H7 (cell line): ENCODE data around the gene HMX2. TPM values are rescaled to one million over a fixed set of nuclear protein-coding genes. Genes with fewer than 3 reads are reported as not detected.
"Not testable (repeated sequence)": the region's sequence is repeated elsewhere in the genome, so short reads cannot be mapped to it uniquely, and the experiment has no call there.

ENCODE experiments used
- DNase-seq: peaks from one replicate; pipeline ENCODE4 v3.0.0; 2012
- H3K27me3 ChIP-seq: 2 replicates; pipeline ENCODE4 v1.6.0; 2011; ENCODE audit warnings: mild to moderate bottlenecking, low read length; ENCODE audit not compliant: control insufficient read depth, insufficient read depth
- H3K36me3 ChIP-seq: replicated peaks from 2 replicates; pipeline ENCODE4 v1.5.1; 2011; ENCODE audit warnings: low read length; ENCODE audit not compliant: control insufficient read depth, insufficient read depth
- H3K4me3 ChIP-seq: 2 replicates; pipeline ENCODE4 v1.5.1; 2011; ENCODE audit warnings: low read depth, mild to moderate bottlenecking, control low read depth, low read length, moderate library complexity; ENCODE audit not compliant: insufficient read depth
- total RNA-seq: library from RNA; depleted of rRNA; stranded (reverse); fragments of >200 nt; shearing (Covaris generic); gene quantifications from 2 replicates; pipeline ENCODE4 v1.2.3, GENCODE V29; 2014

HMX2 gene
- total RNA-seq, 1 experiment from 2014 or later, result not detected

DNA sequence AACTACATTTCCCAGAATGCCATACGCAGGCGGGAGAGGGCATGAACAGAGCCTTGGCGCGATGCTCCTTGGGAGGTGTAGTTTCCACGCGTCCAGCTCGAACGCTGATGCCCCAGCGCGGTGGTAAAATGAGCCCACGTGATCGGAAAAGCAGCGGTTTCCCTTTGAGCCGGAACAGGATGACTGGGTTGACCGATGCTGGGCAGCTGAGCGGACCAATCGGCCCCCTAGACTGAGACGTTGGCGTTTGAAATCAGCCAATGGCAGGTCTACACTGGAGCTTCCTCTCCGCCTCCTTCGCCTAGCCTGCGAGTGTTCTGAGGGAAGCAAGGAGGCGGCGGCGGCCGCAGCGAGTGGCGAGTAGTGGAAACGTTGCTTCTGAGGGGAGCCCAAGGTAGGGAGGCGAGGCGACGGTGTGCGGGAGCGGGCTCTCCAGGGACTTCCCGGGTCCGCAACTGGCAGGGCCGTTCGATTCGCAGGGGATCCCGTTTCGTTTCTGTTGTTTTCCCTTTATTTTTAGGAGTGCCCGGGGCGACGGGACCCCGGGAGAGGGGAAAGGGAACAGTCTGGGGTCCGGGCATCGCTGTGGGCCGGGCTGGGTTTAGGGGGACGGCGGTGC is 6.3 kb downstream of the HMX2 start, which contains the start of gene BUB3:
TSS of gene BUB3 (plus strand) at position 311 of the 619 bp plus-strand sequence. CDS start 516 bp downstream, outside the sequence.
- Histone ChIP-seq H3K27me3 (peaks cover 37% of the 10 kb centered on the region), H3K36me3 (peaks cover 16% of the 10 kb centered on the region), H3K4me3 (peak within 1 kb of the TSS; percentile 99)
- peak; percentile 97 for DNase-seq

DNA sequence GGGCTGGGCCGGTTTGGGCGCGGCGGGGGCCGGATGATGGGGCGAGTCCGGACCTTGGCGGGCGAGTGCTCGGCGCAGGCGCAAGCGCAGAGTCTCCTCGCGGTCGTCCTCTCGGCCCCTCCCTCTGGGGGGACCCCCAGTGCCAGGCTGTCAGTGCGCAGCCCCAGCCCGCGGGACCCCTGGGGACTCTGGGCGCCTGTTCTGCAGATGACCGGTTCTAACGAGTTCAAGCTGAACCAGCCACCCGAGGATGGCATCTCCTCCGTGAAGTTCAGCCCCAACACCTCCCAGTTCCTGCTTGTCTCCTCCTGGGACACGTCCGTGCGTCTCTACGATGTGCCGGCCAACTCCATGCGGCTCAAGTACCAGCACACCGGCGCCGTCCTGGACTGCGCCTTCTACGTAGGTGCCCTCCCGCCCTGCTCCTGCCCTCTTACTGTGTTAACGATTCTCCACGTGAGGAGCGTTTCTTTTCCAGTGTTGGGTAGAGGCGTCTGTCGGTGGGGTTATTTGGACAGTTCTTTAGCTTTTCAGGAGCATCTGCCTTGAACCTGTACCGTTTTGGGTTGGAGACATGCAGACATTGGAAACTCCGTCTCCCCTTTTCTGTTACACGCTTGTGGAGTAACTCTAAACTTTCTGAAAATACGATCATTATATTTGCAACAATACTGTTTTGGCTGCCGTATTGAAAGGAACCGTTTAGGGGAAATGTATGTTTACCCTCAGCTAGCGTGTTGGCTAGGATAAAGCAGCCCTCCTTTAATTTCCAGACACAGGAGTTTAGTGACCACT is 7.0 kb downstream of the HMX2 start:
- Histone ChIP-seq H3K27me3 (peaks cover 30% of the 10 kb centered on the region), H3K4me3 (peak overlapping the region; percentile 99), H3K36me3 (peaks cover 16% of the 10 kb centered on the region)
- DNase-seq, result peak; percentile 91

DNA sequence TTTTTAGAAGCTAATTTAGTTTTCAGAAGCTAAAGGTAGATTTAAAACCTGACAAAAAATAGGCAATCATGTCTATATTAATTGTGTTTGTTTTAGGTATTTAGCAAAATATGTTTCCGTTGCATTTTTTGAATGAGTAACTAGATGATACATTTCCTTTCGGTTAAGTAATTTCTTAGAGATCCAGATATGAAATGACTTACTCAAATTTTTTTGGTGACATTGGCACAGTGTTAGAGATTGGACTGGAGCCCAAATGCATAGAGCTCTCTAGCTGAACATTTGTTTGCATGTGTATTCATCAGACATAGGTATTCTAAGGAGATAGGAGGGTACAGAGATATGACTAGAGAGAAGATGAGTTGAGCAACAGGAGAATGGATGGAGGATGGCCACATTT is 8.1 kb downstream of the HMX2 start:
- Histone ChIP-seq H3K4me3 (no peak overlapping the region), H3K27me3 (peaks cover 19% of the 10 kb centered on the region), H3K36me3 (peaks cover 20% of the 10 kb centered on the region)
- no peak for DNase-seq

DNA sequence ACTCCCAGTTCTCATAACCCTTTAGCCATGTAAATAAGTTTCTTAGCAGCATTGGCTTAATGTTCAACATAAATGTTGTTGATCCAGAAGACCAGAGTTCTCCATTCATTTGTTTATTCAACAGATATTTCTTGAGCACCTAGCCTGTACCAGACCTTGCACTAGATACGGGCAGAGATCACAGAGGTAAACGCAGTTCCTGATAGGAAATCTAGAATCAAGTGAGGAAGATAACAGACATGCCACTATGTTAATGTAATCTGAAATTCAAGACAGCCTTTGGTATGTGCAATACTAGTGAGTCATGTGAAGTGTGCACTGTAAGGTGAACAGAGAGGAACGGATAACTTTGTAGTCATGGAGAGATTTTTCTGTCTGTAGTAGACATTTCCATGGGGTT is 9.3 kb downstream of the HMX2 start:
- Histone ChIP-seq H3K27me3 (peaks cover 8% of the 10 kb centered on the region), H3K36me3 (peaks cover 23% of the 10 kb centered on the region), H3K4me3 (no peak overlapping the region)
- no peak for DNase-seq

DNA sequence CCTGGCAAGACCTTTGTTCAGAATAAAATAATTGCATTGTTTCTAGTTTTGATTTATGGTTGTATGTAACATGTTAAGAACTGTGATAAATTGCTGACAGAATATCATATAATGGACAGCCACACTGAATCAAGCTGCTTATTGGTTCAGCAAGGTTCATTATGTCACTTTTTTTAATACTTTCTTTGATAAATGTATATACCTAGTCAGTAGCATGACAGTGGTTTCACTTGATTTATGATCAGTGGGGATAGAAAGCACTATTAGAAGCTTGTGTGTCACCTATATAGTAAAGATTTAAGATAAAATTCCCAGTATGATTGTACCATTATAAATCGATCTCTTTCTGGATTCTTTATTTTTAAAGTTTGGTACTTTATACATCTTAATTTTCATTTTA is 10.7 kb downstream of the HMX2 start:
- DNase-seq, result no peak
- no peaks in the 10 kb centered on the region for H3K27me3 ChIP-seq
- no peak overlapping the region for H3K4me3 ChIP-seq
- peaks cover 33% of the 10 kb centered on the region for H3K36me3 ChIP-seq

DNA sequence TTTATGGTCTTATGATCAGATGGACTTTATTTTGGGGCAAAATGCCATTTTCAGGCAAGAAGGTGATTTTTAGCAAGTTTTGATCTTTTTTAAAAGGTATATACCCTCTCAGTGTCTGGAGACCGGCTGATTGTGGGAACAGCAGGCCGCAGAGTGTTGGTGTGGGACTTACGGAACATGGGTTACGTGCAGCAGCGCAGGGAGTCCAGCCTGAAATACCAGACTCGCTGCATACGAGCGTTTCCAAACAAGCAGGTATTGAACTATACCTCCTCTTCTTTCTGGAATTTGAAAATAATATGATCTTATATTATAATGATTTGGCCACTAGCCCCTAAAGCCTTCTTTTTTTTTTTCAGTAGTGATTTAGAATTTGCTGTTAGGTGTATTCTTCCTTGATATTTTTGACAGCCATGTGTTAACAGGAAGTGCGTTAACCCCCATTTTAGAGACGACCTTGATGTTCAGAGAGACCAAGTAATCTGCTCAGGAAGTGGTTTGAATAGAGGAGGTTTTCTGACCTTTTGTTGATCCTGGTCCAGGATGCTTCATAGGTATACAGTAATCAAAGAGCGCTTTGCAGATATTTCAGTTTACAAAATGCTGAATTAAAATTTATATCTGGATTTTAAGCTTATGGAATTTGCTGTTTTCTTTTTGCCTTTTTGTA is 12.5 kb downstream of the HMX2 start:
- DNase-seq, result no peak
- no peaks in the 10 kb centered on the region for H3K27me3 ChIP-seq
- H3K4me3 ChIP-seq, result no peak overlapping the region
- peaks cover 32% of the 10 kb centered on the region for H3K36me3 ChIP-seq

DNA sequence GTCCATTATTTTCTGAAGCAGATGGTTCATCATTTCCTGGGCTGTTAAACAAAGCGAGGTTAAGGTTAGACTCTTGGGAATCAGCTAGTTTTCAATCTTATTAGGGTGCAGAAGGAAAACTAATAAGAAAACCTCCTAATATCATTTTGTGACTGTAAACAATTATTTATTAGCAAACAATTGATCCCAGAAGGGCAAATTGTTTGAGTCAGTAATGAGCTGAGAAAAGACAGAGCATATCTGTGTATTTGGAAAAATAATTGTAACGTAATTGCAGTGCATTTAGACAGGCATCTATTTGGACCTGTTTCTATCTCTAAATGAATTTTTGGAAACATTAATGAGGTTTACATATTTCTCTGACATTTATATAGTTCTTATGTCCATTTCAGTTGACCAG is 16.4 kb downstream of the HMX2 start:
- H3K4me3 ChIP-seq, result no peak overlapping the region
- H3K36me3 ChIP-seq, result peaks cover 19% of the 10 kb centered on the region
- no peaks in the 10 kb centered on the region for H3K27me3 ChIP-seq
- DNase-seq, result no peak

DNA sequence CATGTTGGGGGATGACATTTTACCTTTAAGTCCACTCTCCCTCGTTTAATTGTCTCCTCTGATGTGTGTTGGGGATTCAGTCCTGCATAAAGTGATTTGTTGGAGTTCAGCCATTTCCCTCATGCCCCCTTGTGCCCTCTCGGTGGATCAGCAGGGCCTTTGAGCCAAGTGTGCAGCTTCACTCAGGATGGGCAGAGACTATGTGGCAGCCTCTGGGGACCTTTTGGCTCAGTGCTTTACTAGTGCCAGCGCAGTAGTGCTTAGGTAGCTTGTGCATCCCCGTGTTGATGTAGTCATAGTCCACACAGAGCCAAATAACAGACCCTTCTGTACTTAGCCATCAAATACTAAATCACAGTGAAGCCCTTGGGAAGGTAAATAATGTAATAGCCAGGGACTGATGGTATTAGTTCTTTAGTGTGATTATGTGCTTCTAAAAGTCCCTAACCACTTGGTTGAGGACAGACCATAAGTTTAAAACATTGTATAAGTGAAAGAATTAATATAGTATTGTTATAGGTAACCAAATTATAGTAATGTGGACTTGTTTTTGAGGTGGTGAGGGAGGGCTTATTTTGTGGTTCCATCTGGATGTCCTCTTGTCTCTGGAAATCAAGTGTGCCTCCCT is 17.6 kb downstream of the HMX2 start:
- Histone ChIP-seq H3K36me3 (peaks cover 18% of the 10 kb centered on the region), H3K4me3 (no peak overlapping the region), H3K27me3 (no peaks in the 10 kb centered on the region)
- DNase-seq, result peak; percentile 13

DNA sequence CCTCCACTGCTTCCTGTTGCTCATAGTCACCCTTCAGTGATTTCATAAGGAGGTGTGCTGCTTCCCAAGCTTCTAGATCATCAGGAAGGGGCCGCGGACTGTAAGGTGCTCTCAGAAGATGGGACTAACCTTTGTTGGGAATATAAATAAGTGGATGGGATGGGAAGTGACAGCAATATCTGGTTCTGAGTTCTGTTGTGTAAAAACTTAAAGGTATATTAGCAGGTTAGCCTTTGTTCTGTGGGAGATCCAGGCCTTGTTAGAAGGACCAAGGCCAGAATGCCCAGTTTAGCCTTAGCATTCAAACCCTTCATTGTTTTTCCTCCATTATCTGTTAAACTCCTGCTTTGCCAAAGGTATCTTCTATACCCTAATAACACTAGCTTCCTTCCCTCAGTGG is 18.7 kb downstream of the HMX2 start:
- Histone ChIP-seq H3K27me3 (no peaks in the 10 kb centered on the region), H3K36me3 (peaks cover 14% of the 10 kb centered on the region), H3K4me3 (no peak overlapping the region)
- DNase-seq, result no peak

DNA sequence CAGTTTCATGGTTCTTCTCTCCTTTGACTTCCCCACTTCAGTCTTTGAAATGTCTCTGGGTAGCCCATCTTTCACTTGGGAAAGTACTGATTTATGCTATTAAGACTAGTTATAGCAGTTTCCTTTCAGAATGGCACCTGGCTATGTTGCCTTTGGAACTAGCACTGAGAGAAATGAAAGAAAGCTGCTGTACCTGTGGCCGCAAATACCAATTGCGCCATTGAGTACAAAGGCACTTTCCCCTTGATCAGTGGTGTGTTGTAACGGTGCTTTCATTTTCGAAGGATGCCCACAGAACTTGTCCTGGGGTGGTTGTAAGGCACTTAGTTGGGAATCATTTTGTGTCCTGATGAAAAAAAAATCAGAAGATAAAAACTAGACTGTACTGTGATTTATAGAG is 23.0 kb downstream of the HMX2 start:
- H3K36me3 ChIP-seq, result peaks cover 2% of the 10 kb centered on the region; the same call in 1 of the 2 replicates
- no peaks in the 10 kb centered on the region for H3K27me3 ChIP-seq
- H3K4me3 ChIP-seq, result no peak overlapping the region
- DNase-seq, result no peak

DNA sequence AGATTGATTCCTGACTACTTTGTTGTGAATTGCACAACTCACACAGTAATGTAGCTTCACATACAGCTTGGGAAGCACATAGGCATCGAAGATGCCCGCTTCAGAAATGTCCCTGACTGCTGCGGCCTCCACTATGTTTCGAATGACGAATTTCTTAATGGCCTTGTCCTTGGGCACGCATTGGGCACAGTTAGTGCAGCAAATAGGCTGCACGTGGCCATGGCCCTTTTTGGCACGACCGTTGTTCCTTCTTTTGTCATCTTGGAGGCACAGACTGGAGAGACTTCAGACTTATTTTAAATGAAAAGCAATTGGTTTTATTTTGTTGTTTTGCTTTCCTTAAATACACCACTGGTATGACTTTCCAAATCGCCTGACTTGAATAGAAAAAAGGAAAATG is 23.7 kb downstream of the HMX2 start:
- not testable (repeated sequence) for H3K4me3 ChIP-seq, H3K27me3 ChIP-seq, H3K36me3 ChIP-seq, DNase-seq

DNA sequence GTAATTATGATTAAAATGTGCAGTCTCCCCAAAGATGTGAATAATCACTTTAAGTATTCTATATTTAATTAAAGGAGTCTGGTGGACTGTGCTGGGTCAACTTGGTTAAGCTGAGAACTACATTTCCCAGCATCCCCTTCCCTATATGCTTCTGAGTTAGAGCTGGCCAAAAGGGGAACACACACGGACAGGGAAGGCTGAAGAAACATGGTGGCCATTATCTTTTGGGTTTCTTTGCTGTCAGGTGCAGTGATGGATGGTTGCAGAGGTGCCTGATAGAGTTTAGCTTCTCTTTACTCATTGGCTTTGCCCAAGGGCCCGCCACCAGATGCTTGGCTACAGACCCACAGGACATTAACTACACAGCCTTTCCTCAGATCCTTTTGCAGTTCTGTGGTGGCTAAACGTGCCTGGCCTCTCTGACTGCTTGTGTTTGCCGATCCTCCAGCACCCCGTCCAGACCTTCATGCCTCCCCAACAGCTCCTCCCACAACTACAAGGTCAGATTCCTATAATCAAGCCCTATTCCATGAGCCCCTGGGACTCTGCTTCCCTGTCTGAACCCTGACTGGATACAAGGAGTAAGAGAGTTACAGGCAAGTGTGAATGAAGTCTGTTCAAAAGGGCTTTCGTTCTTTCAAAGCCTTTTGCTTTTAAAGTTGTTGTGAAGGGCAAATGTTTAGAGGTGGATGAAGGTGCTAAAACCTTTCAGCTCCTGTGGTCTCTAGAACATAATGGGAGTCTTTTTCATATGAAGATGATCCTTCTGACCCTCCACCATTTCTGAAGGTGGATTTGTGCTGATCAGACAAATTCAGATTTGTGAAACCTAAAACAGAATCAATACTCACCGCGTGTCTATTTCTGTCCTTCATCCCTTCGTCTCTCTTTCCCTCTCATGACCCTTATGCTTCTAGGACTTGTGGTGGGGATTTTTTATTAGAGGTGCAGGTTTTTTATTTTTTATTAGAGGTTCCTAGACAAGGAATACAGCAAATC is 27.8 kb downstream of the HMX2 start:
- no peak for DNase-seq
- peaks cover 1% of the 10 kb centered on the region; the same call in 1 of the 2 replicates for H3K36me3 ChIP-seq
- no peaks in the 10 kb centered on the region for H3K27me3 ChIP-seq
- H3K4me3 ChIP-seq, result no peak overlapping the region

DNA sequence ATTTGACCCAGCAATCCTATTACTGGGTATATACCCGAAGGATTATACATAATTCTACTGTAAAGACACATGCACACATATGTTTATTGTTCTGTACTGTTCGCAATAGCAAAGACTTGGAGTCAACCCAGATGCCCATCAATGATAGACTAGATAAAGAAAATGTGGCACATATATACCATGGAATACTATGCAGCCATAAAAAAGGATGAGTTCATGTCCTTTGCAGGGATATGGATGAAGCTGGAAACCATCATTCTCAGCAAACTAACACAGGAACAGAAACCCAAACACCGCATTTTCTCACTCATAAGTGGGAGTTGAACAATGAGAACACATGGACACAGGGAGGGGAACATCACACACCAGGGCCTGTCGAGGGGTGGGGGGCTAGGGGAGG is 30.5 kb downstream of the HMX2 start:
- DNase-seq, H3K27me3 ChIP-seq, H3K36me3 ChIP-seq, H3K4me3 ChIP-seq: not testable (repeated sequence)
